Testis (tissue), 2 donors: ENCODE data around the gene PBX1.

Experiments used
- CTCF ChIP-seq, 3 experiments: fragments of 450-650 bp in 2 of 3; fragments of 200-600 bp in 1 of 3; sonication (generic) in 1 of 3; IDR thresholded peaks; one replicate each; pipeline ENCODE4 v1.5.1; 2016 to 2019; ENCODE audit warnings: antibody characterized with exemption in 3 of 3, mild to moderate bottlenecking in 2 of 3, moderate library complexity in 1 of 3
- POLR2A ChIP-seq: fragments of 450-650 bp; IDR thresholded peaks from one replicate; pipeline ENCODE4 v1.6.1; 2017; ENCODE audit warnings: antibody characterized with exemption, mild to moderate bottlenecking, moderate library complexity

GRCh38 chr1:164703463-164703862 lies 144.5 kb downstream of the PBX1 start:
- TF ChIP-seq CTCF (IDR thresholded peaks at IDR 0.05) (no peak), POLR2A (no peak)
